ENCODE measurements around the gene ARHGEF18. TPM values are rescaled to one million over a fixed set of nuclear protein-coding genes. Genes with fewer than 3 reads are reported as not detected.
"Not testable (repeated sequence)": the region's sequence is repeated elsewhere in the genome, so short reads cannot be mapped to it uniquely, and the experiment has no call there.

Gene ARHGEF18
- total RNA-seq, 2 donors from 2014 or later: 42.3 to 56.3 TPM

- ATAC-seq: no peak
- Mint-ChIP-seq H3K4me1 (ENCODE audit: low read depth in 2 of 2) (peaks cover 31 to 38% of the 10 kb centered on the region in 2 donors), H3K4me3 (no peak overlapping the region)
These were observed 7.1 kb downstream of the ARHGEF18 start for GRCh38 chr19:7355871-7356270.

GRCh38 chr19:7356899-7357627, 8.3 kb downstream of the ARHGEF18 start:
- Mint-ChIP-seq H3K27ac (no peak overlapping the region), H3K27me3 (no peaks in the 10 kb centered on the region), H3K9me3 (peaks cover 6% of the 10 kb centered on the region), H3K4me3 (no peak overlapping the region), H3K4me1 (ENCODE audit: low read depth in 2 of 2) (peaks cover 28 to 30% of the 10 kb centered on the region in 2 donors), H3K36me3 (peaks cover 2% of the 10 kb centered on the region)
- ATAC-seq (no peak), DNase-seq (ENCODE audit: low spot score) (no peak)

More at GRCh38 chr19:7355871-7356270, 7.1 kb downstream of the ARHGEF18 start:
- peaks cover 9% of the 10 kb centered on the region for H3K9me3 Mint-ChIP-seq
- no peak overlapping the region for H3K27ac Mint-ChIP-seq
- peaks cover 7% of the 10 kb centered on the region for H3K36me3 Mint-ChIP-seq
- H3K27me3 Mint-ChIP-seq: no peaks in the 10 kb centered on the region
- no peak for DNase-seq (ENCODE audit: low spot score)

- Mint-ChIP-seq H3K9me3 (peaks cover 4% of the 10 kb centered on the region), H3K4me1 (ENCODE audit: low read depth in 2 of 2) (peaks cover 29 to 33% of the 10 kb centered on the region in 2 donors), H3K27me3 (no peaks in the 10 kb centered on the region), H3K27ac (no peak overlapping the region), H3K4me3 (no peak overlapping the region), H3K36me3 (no peaks in the 10 kb centered on the region)
- no peak for ATAC-seq
- DNase-seq (ENCODE audit: low spot score): no peak
These were observed 9.4 kb downstream of the ARHGEF18 start for GRCh38 chr19:7358102-7358597.

GRCh38 chr19:7360393-7360984, 11.8 kb downstream of the ARHGEF18 start:
- Mint-ChIP-seq H3K4me1 (ENCODE audit: low read depth in 2 of 2) (peaks cover 28 to 29% of the 10 kb centered on the region in 2 donors), H3K27me3 (no peaks in the 10 kb centered on the region), H3K36me3 (no peaks in the 10 kb centered on the region), H3K4me3 (no peak overlapping the region), H3K27ac (no peak overlapping the region), H3K9me3 (peaks cover 4% of the 10 kb centered on the region)
- ATAC-seq (no peak), DNase-seq (ENCODE audit: low spot score) (no peak)

- H3K36me3 Mint-ChIP-seq: no peaks in the 10 kb centered on the region
- H3K27ac Mint-ChIP-seq: peak overlapping the region in 1 of 2 donors; percentile 0
- H3K27me3 Mint-ChIP-seq: no peaks in the 10 kb centered on the region
- no peak overlapping the region for H3K4me3 Mint-ChIP-seq
- DNase-seq (ENCODE audit: low spot score): no peak
- peaks cover 22% of the 10 kb centered on the region in 2 donors for H3K4me1 Mint-ChIP-seq (ENCODE audit: low read depth in 2 of 2)
- ATAC-seq: no peak
- peaks cover 2% of the 10 kb centered on the region for H3K9me3 Mint-ChIP-seq
These were observed 14.5 kb downstream of the ARHGEF18 start for GRCh38 chr19:7363225-7363624.

- ATAC-seq: peak in 1 of 2 donors; percentile 49
- Mint-ChIP-seq H3K9me3 (no peaks in the 10 kb centered on the region), H3K27me3 (no peaks in the 10 kb centered on the region), H3K36me3 (no peaks in the 10 kb centered on the region), H3K4me1 (ENCODE audit: low read depth in 2 of 2) (peaks cover 14 to 16% of the 10 kb centered on the region in 2 donors), H3K4me3 (no peak overlapping the region), H3K27ac (no peak overlapping the region)
- no peak for DNase-seq (ENCODE audit: low spot score)
These were observed 18.1 kb downstream of the ARHGEF18 start for GRCh38 chr19:7366701-7367420.

GRCh38 chr19:7368456-7368855, 19.7 kb downstream of the ARHGEF18 start:
- Mint-ChIP-seq H3K36me3 (no peaks in the 10 kb centered on the region), H3K9me3 (no peaks in the 10 kb centered on the region), H3K4me3 (no peak overlapping the region), H3K4me1 (ENCODE audit: low read depth in 2 of 2) (peaks cover 8 to 10% of the 10 kb centered on the region in 2 donors), H3K27ac (peak overlapping the region in 1 of 2 donors; percentile 77), H3K27me3 (no peaks in the 10 kb centered on the region)
- DNase-seq (ENCODE audit: low spot score) (no peak), ATAC-seq (no peak)

GRCh38 chr19:7368866-7369265, 20.1 kb downstream of the ARHGEF18 start:
- H3K36me3 Mint-ChIP-seq; H3K9me3 Mint-ChIP-seq; DNase-seq (ENCODE audit: low spot score); H3K27me3 Mint-ChIP-seq; H3K4me1 Mint-ChIP-seq (ENCODE audit: low read depth in 2 of 2); ATAC-seq; H3K4me3 Mint-ChIP-seq: not testable (repeated sequence)
- H3K27ac Mint-ChIP-seq: peak overlapping the region in 1 of 2 donors; percentile 77

GRCh38 chr19:7370546-7370945, 21.8 kb downstream of the ARHGEF18 start:
- DNase-seq (ENCODE audit: low spot score) (no peak), ATAC-seq (no peak)
- no peaks in the 10 kb centered on the region for H3K36me3 Mint-ChIP-seq
- peaks cover 0 to 3% of the 10 kb centered on the region in 2 donors for H3K4me1 Mint-ChIP-seq (ENCODE audit: low read depth in 2 of 2)
- no peak overlapping the region for H3K4me3 Mint-ChIP-seq
- H3K9me3 Mint-ChIP-seq: no peaks in the 10 kb centered on the region
- H3K27me3 Mint-ChIP-seq: no peaks in the 10 kb centered on the region
- H3K27ac Mint-ChIP-seq: no peak overlapping the region

- H3K27ac Mint-ChIP-seq: peak overlapping the region in 1 of 2 donors; percentile 74
- H3K4me1 Mint-ChIP-seq (ENCODE audit: low read depth in 2 of 2): peaks cover 0 to 3% of the 10 kb centered on the region in 2 donors
- DNase-seq (ENCODE audit: low spot score) (no peak), ATAC-seq (no peak)
- H3K9me3 Mint-ChIP-seq: no peaks in the 10 kb centered on the region
- H3K27me3 Mint-ChIP-seq: no peaks in the 10 kb centered on the region
- no peak overlapping the region for H3K4me3 Mint-ChIP-seq
- no peaks in the 10 kb centered on the region for H3K36me3 Mint-ChIP-seq
These were observed 22.3 kb downstream of the ARHGEF18 start for GRCh38 chr19:7371001-7371400.

GRCh38 chr19:7372810-7373209, 24.1 kb downstream of the ARHGEF18 start:
- no peaks in the 10 kb centered on the region for H3K9me3 Mint-ChIP-seq
- H3K27me3 Mint-ChIP-seq: no peaks in the 10 kb centered on the region
- DNase-seq (ENCODE audit: low spot score) (no peak), ATAC-seq (no peak)
- no peaks in the 10 kb centered on the region for H3K4me1 Mint-ChIP-seq (ENCODE audit: low read depth in 2 of 2)
- H3K27ac Mint-ChIP-seq: no peak overlapping the region
- H3K4me3 Mint-ChIP-seq: no peak overlapping the region
- no peaks in the 10 kb centered on the region for H3K36me3 Mint-ChIP-seq

GRCh38 chr19:7373862-7374261, 25.1 kb downstream of the ARHGEF18 start:
- no peak overlapping the region for H3K4me3 Mint-ChIP-seq
- DNase-seq (ENCODE audit: low spot score): no peak
- H3K27me3 Mint-ChIP-seq: no peaks in the 10 kb centered on the region
- no peak overlapping the region for H3K27ac Mint-ChIP-seq
- H3K36me3 Mint-ChIP-seq: no peaks in the 10 kb centered on the region
- no peaks in the 10 kb centered on the region for H3K9me3 Mint-ChIP-seq
- no peak for ATAC-seq
- H3K4me1 Mint-ChIP-seq (ENCODE audit: low read depth in 2 of 2): peaks cover 0 to under 1% of the 10 kb centered on the region in 2 donors

GRCh38 chr19:7376151-7376852, 27.6 kb downstream of the ARHGEF18 start:
- no peak for DNase-seq (ENCODE audit: low spot score)
- Mint-ChIP-seq H3K4me3 (no peak overlapping the region), H3K27ac (no peak overlapping the region), H3K9me3 (no peaks in the 10 kb centered on the region), H3K27me3 (no peaks in the 10 kb centered on the region), H3K36me3 (no peaks in the 10 kb centered on the region), H3K4me1 (ENCODE audit: low read depth in 2 of 2) (peaks cover 0 to 9% of the 10 kb centered on the region in 2 donors)
- no peak for ATAC-seq

All from natural killer cell treated with Interleukin-12 subunit alpha and Interleukin-12 subunit beta and Interleukin-15 and Interleukin-18, amount 100 ng/mL, for 72 hours (primary cell).